RKO (cell line): ENCODE data around the gene CCT8.
A peak's percentile ranks its signal among the peaks of the same experiment; 100 is the strongest.
"Not testable (repeated sequence)": the region's sequence is repeated elsewhere in the genome, so short reads cannot be mapped to it uniquely, and the experiment has no call there.

ENCODE experiments used
- DNase-seq: peaks from one replicate; pipeline ENCODE4 v3.0.0-alpha.2; 2016; ENCODE audit warnings: low spot score

Gene CCT8

DNA sequence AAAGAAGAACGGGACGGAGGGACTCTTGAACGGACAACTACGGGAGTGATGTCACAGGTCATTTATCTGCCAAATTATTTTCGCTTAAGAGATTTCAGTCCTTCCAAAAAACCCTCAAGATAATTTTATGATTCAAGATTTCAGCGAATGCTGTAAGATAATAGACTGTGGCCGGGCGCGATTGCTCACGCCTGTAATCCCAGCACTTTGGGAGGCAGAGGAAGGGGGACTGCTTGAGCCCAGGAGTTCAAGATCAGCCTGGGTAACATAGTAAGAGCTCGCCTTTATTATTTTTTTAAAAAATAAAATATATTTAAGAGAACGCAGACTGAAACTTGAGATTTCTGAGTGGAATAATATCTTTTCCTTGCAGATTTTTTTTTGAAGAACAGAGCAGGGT is 54.9 kb downstream of the CCT8 start:
- peak; percentile 39 for DNase-seq

- DNase-seq = no peak
Observed at GRCh38 chr21:29017639-29018237, 55.7 kb downstream of the CCT8 start.

GRCh38 chr21:29011236-29011635 is 62.2 kb downstream of the CCT8 start:
- DNase-seq = not testable (repeated sequence)

DNA sequence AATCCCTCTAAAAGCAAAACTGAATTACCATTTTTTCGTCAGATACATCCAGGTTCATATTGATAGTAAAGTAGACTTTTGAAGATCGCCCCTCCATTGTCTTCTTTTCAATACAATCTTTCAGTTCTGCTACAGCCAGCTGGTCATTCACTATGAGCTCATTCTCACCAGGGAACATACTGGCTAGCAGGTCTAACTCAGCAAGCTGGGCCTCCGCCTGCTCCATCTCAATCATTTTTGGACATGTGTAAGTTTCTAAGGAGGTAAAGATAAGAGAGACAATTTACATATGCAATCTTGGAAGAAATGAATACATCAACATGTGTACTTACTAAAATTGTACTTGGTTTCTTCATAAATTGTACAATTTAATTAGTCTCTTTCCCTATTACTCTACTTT is 65.1 kb downstream of the CCT8 start:
- no peak for DNase-seq

DNA sequence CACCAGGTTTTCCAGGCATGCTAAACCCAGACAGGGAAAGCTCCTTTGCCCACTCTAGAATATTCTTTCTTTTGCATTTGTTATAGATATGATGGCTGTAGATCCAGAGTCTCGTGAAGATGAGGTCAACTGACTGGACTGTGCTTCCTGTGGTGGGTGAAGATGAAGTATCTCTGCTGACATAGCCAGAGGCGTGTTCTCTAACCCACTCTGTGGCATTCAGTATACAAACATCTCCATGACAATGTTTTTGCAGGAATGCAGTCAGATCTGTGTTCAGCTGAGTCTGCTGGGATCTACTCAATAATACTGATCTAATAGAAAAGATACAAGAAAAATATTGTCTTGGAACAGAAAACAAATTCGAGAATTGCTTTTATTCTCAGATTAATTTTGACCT is 65.6 kb downstream of the CCT8 start:
- DNase-seq = no peak

DNA sequence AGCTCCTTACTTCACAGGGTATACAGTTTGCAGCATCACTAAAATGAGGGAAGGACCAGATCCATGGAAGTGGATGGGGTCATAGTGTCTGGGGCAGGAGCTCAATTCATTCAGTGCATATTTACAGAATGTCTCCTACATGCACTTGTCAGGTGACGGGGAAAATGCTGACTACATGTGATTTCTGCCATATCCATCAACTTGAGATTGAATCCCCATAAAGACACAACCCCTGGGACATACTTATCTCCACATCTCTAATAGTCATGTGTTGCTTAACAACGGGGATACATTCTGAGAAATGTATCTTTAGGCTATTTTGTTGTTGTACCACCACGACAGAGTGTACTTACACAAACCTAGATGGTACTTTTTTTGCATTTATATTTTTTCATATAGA is 66.3 kb downstream of the CCT8 start:
- no peak for DNase-seq
